K562 (cell line): Measurements from ENCODE around the gene AHI1. TPM values are rescaled to one million over a fixed set of nuclear protein-coding genes. Genes with fewer than 3 reads are reported as not detected.

Experiments used
- BHLHE40 ChIP-seq: IDR thresholded peaks from 2 replicates; pipeline ENCODE4 v1.6.1; 2011; ENCODE audit warnings: low read length, improper control_type of control experiment
- CBX2 ChIP-seq: fragments of 200-600 bp; sonication (generic); IDR thresholded peaks from one replicate; pipeline ENCODE4 v1.6.1; 2012; ENCODE audit warnings: mild to moderate bottlenecking, low read length, inconsistent platforms; ENCODE audit not compliant: insufficient read depth, poor library complexity, severe bottlenecking
- CC2D1A ChIP-seq: fragments of 450-650 bp; IDR thresholded peaks from 2 replicates; pipeline ENCODE4 v1.6.1; 2017; ENCODE audit warnings: mild to moderate bottlenecking
- CCNT2 ChIP-seq: IDR thresholded peaks from 2 replicates; pipeline ENCODE4 v1.6.1; 2011; ENCODE audit warnings: borderline replicate concordance, low read depth, mild to moderate bottlenecking, moderate library complexity, mixed read lengths, low read length; ENCODE audit not compliant: insufficient read length; ENCODE audit errors: extremely low read depth
- CREB3L1 ChIP-seq: fragments of 450-650 bp; IDR thresholded peaks from 2 replicates; pipeline ENCODE4 v1.6.1; 2014; ENCODE audit warnings: low read depth, mild to moderate bottlenecking, moderate library complexity, borderline replicate concordance
- DMBX1 ChIP-seq: fragments of 250-450 bp; sonication (Bioruptor Pico); IDR thresholded peaks from 2 replicates; pipeline ENCODE4 v1.8.0; 2022; ENCODE audit warnings: inconsistent platforms, mild to moderate bottlenecking, moderate library complexity, borderline replicate concordance
- EHMT2 ChIP-seq: fragments of 450-650 bp; IDR thresholded peaks from 2 replicates; pipeline ENCODE4 v1.6.1; 2018; ENCODE audit warnings: antibody characterized with exemption
- ELK3 ChIP-seq: fragments of 450-650 bp; formaldehyde crosslinking; IDR thresholded peaks from 2 replicates; pipeline ENCODE4 v1.4.0; 2020; ENCODE audit warnings: mild to moderate bottlenecking
- GABPB2 ChIP-seq: fragments of 250-450 bp; sonication (Bioruptor Pico); conservative IDR thresholded peaks from 2 replicates; pipeline ENCODE4 v1.5.1; 2021; ENCODE audit warnings: mild to moderate bottlenecking
- HIVEP1 ChIP-seq: fragments of 250-450 bp; sonication (Bioruptor Pico); IDR thresholded peaks from 2 replicates; pipeline ENCODE4 v1.4.0; 2020; ENCODE audit warnings: mild to moderate bottlenecking
- HSF4 ChIP-seq: fragments of 250-450 bp; sonication (Bioruptor Pico); IDR thresholded peaks from 2 replicates; pipeline ENCODE4 v2.1.2; 2022; ENCODE audit warnings: mild to moderate bottlenecking, moderate library complexity, borderline replicate concordance
- JUN ChIP-seq, 2 experiments: sonication (generic) in 1 of 2; formaldehyde crosslinking in 1 of 2; IDR thresholded peaks; 2 replicates each; pipeline versions ENCODE4 v1.6.1 to v1.8.0; 2012 to 2022; ENCODE audit warnings: borderline replicate concordance in 2 of 2, mild to moderate bottlenecking in 2 of 2, improper control_type of control experiment in 1 of 2, low read depth in 1 of 2, low read length in 1 of 2, missing genetic modification reagents in 1 of 2
- MTA3 ChIP-seq: fragments of 450-650 bp; formaldehyde crosslinking; IDR thresholded peaks from 2 replicates; pipeline ENCODE4 v1.6.1; 2017; ENCODE audit warnings: mild to moderate bottlenecking, borderline replicate concordance
- NFRKB ChIP-seq: fragments of 450-650 bp; IDR thresholded peaks from 2 replicates; pipeline ENCODE4 v1.6.1; 2016; ENCODE audit warnings: low read depth
- POLR2B ChIP-seq: fragments of 450-650 bp; IDR thresholded peaks from 2 replicates; pipeline ENCODE4 v1.6.1; 2018; ENCODE audit warnings: low read depth; ENCODE audit not compliant: partially characterized antibody
- PRMT5 ChIP-seq: sonication (generic); formaldehyde crosslinking; IDR thresholded peaks from 2 replicates; pipeline ENCODE4 v1.5.0; 2020; ENCODE audit warnings: missing genetic modification reagents
- SNIP1 ChIP-seq: fragments of 450-650 bp; IDR thresholded peaks from 2 replicates; pipeline ENCODE4 v1.7.1; 2017; ENCODE audit warnings: low read depth, mild to moderate bottlenecking
- THRB ChIP-seq: fragments of 450-650 bp; formaldehyde crosslinking; conservative IDR thresholded peaks from 2 replicates; pipeline ENCODE4 v1.4.0; 2022; ENCODE audit warnings: mild to moderate bottlenecking, missing genetic modification characterization
- USF1 ChIP-seq: sonication (generic); formaldehyde crosslinking; IDR thresholded peaks from 2 replicates; pipeline ENCODE4 v1.9.0; 2022; ENCODE audit warnings: mild to moderate bottlenecking, missing genetic modification reagents
- XRCC4 ChIP-seq: IDR thresholded peaks from one replicate; pipeline ENCODE4 v1.6.1; 2011; ENCODE audit not compliant: insufficient read depth, insufficient read length; ENCODE audit errors: extremely low read depth
- ZFP1 ChIP-seq: fragments of 450-650 bp; formaldehyde crosslinking; IDR thresholded peaks from 2 replicates; pipeline ENCODE4 v1.4.0; 2020; ENCODE audit warnings: mild to moderate bottlenecking, mixed read lengths
- ZNF165 ChIP-seq: fragments of 250-450 bp; sonication (Bioruptor Pico); IDR thresholded peaks from 2 replicates; pipeline ENCODE4 v1.4.0; 2020; ENCODE audit warnings: borderline replicate concordance
- ZNF174 ChIP-seq: fragments of 250-450 bp; sonication (Bioruptor Pico); IDR thresholded peaks from 2 replicates; pipeline ENCODE4 v1.4.0; 2020; ENCODE audit warnings: mild to moderate bottlenecking
- ZNF311 ChIP-seq: fragments of 250-450 bp; sonication (Bioruptor Pico); IDR thresholded peaks from 2 replicates; pipeline ENCODE4 v1.4.0; 2020; ENCODE audit warnings: mild to moderate bottlenecking, moderate library complexity
- ZNF583 ChIP-seq: fragments of 250-450 bp; sonication (Bioruptor Pico); IDR thresholded peaks from 2 replicates; pipeline ENCODE4 v1.4.0; 2020
- polyA plus RNA-seq, 8 experiments: library from polyadenylated mRNA; depleted of rRNA in 4 of 8; stranded (reverse) in 5 of 8; unstranded in 3 of 8; fragments of >200 nt; fragmentation: Nextera tagmentation in 2 of 8; fragmentation: Illumina TruSeq in 1 of 8; extraction: Ambion mirVana in 2 of 8; extraction: Trizol in 1 of 8; gene quantifications; 2 replicates each; pipeline versions ENCODE4 v1.2.1 to v1.2.3, GENCODE V29; 2011 to 2014; ENCODE audit warnings: inconsistent platforms in 1 of 8, missing spikeins in 1 of 8
- total RNA-seq, 7 experiments: library from RNA; depleted of rRNA in 6 of 7; stranded (reverse); fragments of >200 nt in 6 of 7; fragmentation: Illumina TruSeq in 2 of 7; extraction: Trizol in 2 of 7; gene quantifications; 2 replicates each; pipeline versions ENCODE4 v1.2.1 to v1.2.3, GENCODE V29; 2011 to 2021; ENCODE audit warnings: low replicate concordance in 1 of 7

The AHI1 gene
- total and polyA plus RNA-seq, 9 of the 15 experiments (the other 6 are each of a cell fraction or from before 2014, with no cell fraction given): 24.7 to 54.9 (median 32.2) TPM

GRCh38 chr6:135323979-135324378 lies 173.6 kb downstream of the AHI1 start (continued):
- TF ChIP-seq GABPB2 (CRISPR knock-in tag) (no peak), ZNF583 (CRISPR knock-in tag) (peak; percentile 68; the same call in 1 of the 2 replicates), NFRKB (peak; percentile 51), HSF4 (CRISPR knock-in tag) (0 out of 2 replicates have a peak, but pooled peaks have one; percentile 45), ZFP1 (CRISPR knock-in tag) (no peak), CCNT2 (no peak), ZNF165 (CRISPR knock-in tag) (0 out of 2 replicates have a peak, but pooled peaks have one; percentile 23), EHMT2 (no peak), CREB3L1 (no peak), ZNF174 (CRISPR knock-in tag) (peak; percentile 15; the same call in 1 of the 2 replicates), HIVEP1 (0 out of 2 replicates have a peak, but pooled peaks have one; percentile 47), CBX2 (no peak), XRCC4 (no peak), USF1 (CRISPR knock-in tag) (no peak), THRB (CRISPR knock-in tag) (0 out of 2 replicates have a peak, but pooled peaks have one; percentile 40), DMBX1 (CRISPR knock-in tag) (peak; percentile 88), CC2D1A (no peak), ZNF311 (CRISPR knock-in tag) (peak; percentile 56; the same call in 1 of the 2 replicates), PRMT5 (no peak), BHLHE40 (no peak), SNIP1 (no peak), JUN (IDR thresholded peaks at IDR 0.05; ENCODE audit: borderline replicate concordance, low read depth, low read length) (no peak), JUN (CRISPR knock-in tag; IDR thresholded peaks at IDR 0.05; ENCODE audit: borderline replicate concordance) (no peak), MTA3 (no peak), ELK3 (CRISPR knock-in tag) (0 out of 2 replicates have a peak, but pooled peaks have one; percentile 19), POLR2B (no peak)
